Colonic mucosa (tissue), 4 donors: Measurements from ENCODE around the gene TOP2B. TPM values are rescaled to one million over a fixed set of nuclear protein-coding genes. Genes with fewer than 3 reads are reported as not detected.

Source experiments
- DNase-seq: peaks from one replicate; pipeline ENCODE4 v3.0.0-alpha.2; 2020
- H3K27ac ChIP-seq: fragments of 200-600 bp; one replicate; pipeline ENCODE4 v1.8.0; 2021
- H3K27me3 ChIP-seq: fragments of 200-600 bp; one replicate; pipeline ENCODE4 v1.8.0; 2021
- H3K36me3 ChIP-seq: fragments of 200-600 bp; one replicate; pipeline ENCODE4 v1.8.0; 2021
- H3K4me1 ChIP-seq: fragments of 200-600 bp; one replicate; pipeline ENCODE4 v1.8.0; 2021; ENCODE audit warnings: mild to moderate bottlenecking
- H3K4me3 ChIP-seq: fragments of 200-600 bp; one replicate; pipeline ENCODE4 v1.8.0; 2021
- H3K9ac ChIP-seq, 2 donors: one replicate each; pipeline ENCODE4 v1.7.0; 2013; ENCODE audit warnings: control low read depth in 2 of 2, low read depth in 2 of 2, low read length in 2 of 2
- H3K9me3 ChIP-seq: fragments of 200-600 bp; one replicate; pipeline ENCODE4 v1.8.0; 2021
- intact Hi-C: fragments of 100-400 bp; cut with DNase I; formaldehyde crosslinking; loops from one replicate; pipeline ENCODE4 v1.14.1; 2022
- total RNA-seq, 2 donors: library from RNA; stranded (reverse); fragmentation: NEBNext Ultra II Directional in 1 of 2; extraction: Animal tissue kit (Norgen Biotek cat#: 25700) in 1 of 2; gene quantifications; one replicate each; pipeline ENCODE4 v1.2.1, GENCODE V29; 2021
- TF ChIP-seq, protein P1 (sequence below): fragments of 200-600 bp; IDR thresholded peaks from one replicate; pipeline ENCODE4 v1.8.0; 2022; ENCODE audit warnings: antibody characterized with exemption, mild to moderate bottlenecking
- donor health status: healthy.
- donor health status: DM: no; HTN: no; CAD: no.
- donor health status: DM: no; HTN: no; CAD: no.

TOP2B gene, protein sequence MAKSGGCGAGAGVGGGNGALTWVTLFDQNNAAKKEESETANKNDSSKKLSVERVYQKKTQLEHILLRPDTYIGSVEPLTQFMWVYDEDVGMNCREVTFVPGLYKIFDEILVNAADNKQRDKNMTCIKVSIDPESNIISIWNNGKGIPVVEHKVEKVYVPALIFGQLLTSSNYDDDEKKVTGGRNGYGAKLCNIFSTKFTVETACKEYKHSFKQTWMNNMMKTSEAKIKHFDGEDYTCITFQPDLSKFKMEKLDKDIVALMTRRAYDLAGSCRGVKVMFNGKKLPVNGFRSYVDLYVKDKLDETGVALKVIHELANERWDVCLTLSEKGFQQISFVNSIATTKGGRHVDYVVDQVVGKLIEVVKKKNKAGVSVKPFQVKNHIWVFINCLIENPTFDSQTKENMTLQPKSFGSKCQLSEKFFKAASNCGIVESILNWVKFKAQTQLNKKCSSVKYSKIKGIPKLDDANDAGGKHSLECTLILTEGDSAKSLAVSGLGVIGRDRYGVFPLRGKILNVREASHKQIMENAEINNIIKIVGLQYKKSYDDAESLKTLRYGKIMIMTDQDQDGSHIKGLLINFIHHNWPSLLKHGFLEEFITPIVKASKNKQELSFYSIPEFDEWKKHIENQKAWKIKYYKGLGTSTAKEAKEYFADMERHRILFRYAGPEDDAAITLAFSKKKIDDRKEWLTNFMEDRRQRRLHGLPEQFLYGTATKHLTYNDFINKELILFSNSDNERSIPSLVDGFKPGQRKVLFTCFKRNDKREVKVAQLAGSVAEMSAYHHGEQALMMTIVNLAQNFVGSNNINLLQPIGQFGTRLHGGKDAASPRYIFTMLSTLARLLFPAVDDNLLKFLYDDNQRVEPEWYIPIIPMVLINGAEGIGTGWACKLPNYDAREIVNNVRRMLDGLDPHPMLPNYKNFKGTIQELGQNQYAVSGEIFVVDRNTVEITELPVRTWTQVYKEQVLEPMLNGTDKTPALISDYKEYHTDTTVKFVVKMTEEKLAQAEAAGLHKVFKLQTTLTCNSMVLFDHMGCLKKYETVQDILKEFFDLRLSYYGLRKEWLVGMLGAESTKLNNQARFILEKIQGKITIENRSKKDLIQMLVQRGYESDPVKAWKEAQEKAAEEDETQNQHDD (N-terminal part only)
- 100 to 1,000 TPM; 105 TPM for total RNA-seq

- Histone ChIP-seq H3K9ac (peak within 1 kb of the TSS; percentile 86 to 98), H3K36me3 (no peaks in the 10 kb centered on the region), H3K27ac (peak within 1 kb of the TSS; percentile 95), H3K27me3 (no peaks in the 10 kb centered on the region), H3K4me1 (no peaks in the 10 kb centered on the region), H3K4me3 (peak within 1 kb of the TSS; percentile 72), H3K9me3 (no peaks in the 10 kb centered on the region)
- TF ChIP-seq, protein P1, sequence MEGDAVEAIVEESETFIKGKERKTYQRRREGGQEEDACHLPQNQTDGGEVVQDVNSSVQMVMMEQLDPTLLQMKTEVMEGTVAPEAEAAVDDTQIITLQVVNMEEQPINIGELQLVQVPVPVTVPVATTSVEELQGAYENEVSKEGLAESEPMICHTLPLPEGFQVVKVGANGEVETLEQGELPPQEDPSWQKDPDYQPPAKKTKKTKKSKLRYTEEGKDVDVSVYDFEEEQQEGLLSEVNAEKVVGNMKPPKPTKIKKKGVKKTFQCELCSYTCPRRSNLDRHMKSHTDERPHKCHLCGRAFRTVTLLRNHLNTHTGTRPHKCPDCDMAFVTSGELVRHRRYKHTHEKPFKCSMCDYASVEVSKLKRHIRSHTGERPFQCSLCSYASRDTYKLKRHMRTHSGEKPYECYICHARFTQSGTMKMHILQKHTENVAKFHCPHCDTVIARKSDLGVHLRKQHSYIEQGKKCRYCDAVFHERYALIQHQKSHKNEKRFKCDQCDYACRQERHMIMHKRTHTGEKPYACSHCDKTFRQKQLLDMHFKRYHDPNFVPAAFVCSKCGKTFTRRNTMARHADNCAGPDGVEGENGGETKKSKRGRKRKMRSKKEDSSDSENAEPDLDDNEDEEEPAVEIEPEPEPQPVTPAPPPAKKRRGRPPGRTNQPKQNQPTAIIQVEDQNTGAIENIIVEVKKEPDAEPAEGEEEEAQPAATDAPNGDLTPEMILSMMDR = no peak
- peak; percentile 97 for DNase-seq
- intact Hi-C loops = loop anchor here (5.0 kb wide), 1 partner anchor 117 kb away; the partner anchor contains the start of gene NGLY1
Observed at GRCh38 chr3:25664812-25665314, at the start of gene TOP2B. TSS of gene TOP2B (minus strand) at chr3:25664907. CDS start at chr3:25664297, 610 bp downstream.

DNA sequence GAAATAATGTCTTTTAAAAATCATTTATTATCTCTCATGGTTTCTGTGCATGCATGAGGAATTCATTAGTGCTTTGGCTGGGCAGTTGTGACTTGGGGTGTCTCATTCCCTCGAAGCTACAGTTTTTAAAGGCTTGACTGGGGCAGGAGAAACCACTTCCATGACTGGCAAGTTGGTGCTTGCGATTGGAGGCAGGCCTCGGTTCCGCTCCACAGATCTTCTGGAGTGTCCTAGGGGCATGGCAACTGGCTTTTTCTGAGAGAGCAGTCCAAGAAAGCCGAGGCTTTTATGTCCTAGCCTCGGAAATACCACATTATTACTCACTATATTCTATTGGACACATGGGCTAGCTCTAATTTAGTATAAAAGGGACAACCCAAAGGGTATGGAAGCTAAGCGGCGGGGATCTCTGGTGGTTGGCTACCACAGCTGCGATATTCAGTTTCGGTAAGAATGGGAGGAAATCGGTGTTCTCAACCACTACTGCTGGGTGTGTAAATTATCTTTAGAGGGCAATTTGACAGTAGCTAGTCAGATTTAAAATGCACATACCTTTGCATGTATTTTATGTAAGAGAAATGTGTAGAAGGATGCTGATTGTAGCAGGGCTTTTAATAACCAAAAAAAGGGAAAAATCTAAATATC lies 48.8 kb upstream of the TOP2B start:
- H3K9me3 ChIP-seq = no peaks in the 10 kb centered on the region
- no peak for DNase-seq
- no peaks in the 10 kb centered on the region for H3K36me3 ChIP-seq
- TF ChIP-seq, protein P1 = no peak
- H3K4me3 ChIP-seq = no peak overlapping the region
- H3K4me1 ChIP-seq = no peaks in the 10 kb centered on the region
- intact Hi-C loops = no loop called here
- H3K27ac ChIP-seq = no peak overlapping the region
- H3K9ac ChIP-seq = no peak overlapping the region
- H3K27me3 ChIP-seq = no peaks in the 10 kb centered on the region

GRCh38 chr3:25711090-25711489 lies 46.4 kb upstream of the TOP2B start:
- Histone ChIP-seq H3K4me1 (no peaks in the 10 kb centered on the region), H3K36me3 (no peaks in the 10 kb centered on the region), H3K9ac (no peak overlapping the region), H3K27ac (no peak overlapping the region), H3K4me3 (no peak overlapping the region), H3K9me3 (no peaks in the 10 kb centered on the region), H3K27me3 (no peaks in the 10 kb centered on the region)
- DNase-seq = no peak
- intact Hi-C loops = no loop called here
- TF ChIP-seq, protein P1 = no peak

DNA sequence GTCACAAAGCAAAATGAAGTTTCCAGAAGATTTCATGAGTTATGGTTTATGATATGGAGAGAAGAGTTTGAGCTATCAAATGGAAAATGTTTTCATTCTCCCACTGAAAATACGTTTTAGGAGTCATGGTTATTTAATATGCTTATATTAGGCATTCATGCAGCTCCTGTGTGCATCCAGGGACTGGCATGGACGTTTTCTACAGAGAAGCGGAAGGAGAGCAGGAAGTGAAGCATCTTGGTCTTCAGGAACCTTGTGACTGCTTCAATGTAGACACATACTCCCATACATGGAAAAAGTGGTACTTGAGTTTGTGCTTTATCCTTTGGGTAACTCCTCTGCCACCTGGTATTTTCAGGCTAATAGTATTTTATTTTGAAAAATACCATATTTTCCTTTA lies 43.3 kb upstream of the TOP2B start:
- H3K9ac ChIP-seq = no peak overlapping the region
- DNase-seq = no peak
- intact Hi-C loops = no loop called here
- H3K4me1 ChIP-seq = no peaks in the 10 kb centered on the region
- no peaks in the 10 kb centered on the region for H3K27me3 ChIP-seq
- TF ChIP-seq, protein P1 = no peak
- H3K9me3 ChIP-seq = no peaks in the 10 kb centered on the region
- no peak overlapping the region for H3K27ac ChIP-seq
- H3K36me3 ChIP-seq = no peaks in the 10 kb centered on the region
- H3K4me3 ChIP-seq = no peak overlapping the region
